ENCODE results near the gene GATA5. TPM values are rescaled to one million over a fixed set of nuclear protein-coding genes. Genes with fewer than 3 reads are reported as not detected.

GATA5 gene
- total RNA-seq, 1 donor from 2014 or later: not detected

GRCh38 chr20:62519826-62520225 lies 44.0 kb upstream of the GATA5 start:
- TF ChIP-seq, protein P1, sequence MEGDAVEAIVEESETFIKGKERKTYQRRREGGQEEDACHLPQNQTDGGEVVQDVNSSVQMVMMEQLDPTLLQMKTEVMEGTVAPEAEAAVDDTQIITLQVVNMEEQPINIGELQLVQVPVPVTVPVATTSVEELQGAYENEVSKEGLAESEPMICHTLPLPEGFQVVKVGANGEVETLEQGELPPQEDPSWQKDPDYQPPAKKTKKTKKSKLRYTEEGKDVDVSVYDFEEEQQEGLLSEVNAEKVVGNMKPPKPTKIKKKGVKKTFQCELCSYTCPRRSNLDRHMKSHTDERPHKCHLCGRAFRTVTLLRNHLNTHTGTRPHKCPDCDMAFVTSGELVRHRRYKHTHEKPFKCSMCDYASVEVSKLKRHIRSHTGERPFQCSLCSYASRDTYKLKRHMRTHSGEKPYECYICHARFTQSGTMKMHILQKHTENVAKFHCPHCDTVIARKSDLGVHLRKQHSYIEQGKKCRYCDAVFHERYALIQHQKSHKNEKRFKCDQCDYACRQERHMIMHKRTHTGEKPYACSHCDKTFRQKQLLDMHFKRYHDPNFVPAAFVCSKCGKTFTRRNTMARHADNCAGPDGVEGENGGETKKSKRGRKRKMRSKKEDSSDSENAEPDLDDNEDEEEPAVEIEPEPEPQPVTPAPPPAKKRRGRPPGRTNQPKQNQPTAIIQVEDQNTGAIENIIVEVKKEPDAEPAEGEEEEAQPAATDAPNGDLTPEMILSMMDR (IDR thresholded peaks at IDR 0.05): no peak
- Histone ChIP-seq H3K36me3 (no peaks in the 10 kb centered on the region), H3K9me3 (no peaks in the 10 kb centered on the region), H3K27me3 (no peaks in the 10 kb centered on the region), H3K4me1 (no peaks in the 10 kb centered on the region), H3K4me3 (no peak overlapping the region), H3K27ac (no peak overlapping the region)
- intact Hi-C loops (cut with DNase I): no loop called here
- DNase-seq (ENCODE audit: low spot score in 2 of 2): no peak

DNA sequence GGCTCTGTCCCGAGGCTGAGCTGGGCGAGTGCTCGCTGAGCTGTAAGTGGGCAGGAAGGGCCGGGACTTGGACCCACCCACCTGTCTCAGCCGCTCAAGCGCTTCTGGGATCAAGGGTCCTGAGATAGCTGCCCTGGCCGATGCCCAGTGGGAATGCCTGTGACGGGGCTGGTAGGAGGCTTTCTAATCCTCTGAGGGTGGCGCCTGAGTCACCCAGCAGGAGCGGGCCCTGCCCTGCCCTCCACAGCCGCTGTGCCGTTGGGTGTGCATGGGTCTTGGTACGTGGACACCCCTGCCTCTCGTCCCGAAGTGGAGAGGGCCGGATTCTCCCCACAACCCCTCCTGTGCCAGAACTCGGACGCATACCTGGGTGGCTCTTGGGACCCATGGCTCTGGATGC lies 43.1 kb upstream of the GATA5 start:
- no peaks in the 10 kb centered on the region for H3K9me3 ChIP-seq
- H3K4me1 ChIP-seq: no peaks in the 10 kb centered on the region
- TF ChIP-seq, protein P1 (IDR thresholded peaks at IDR 0.05): no peak
- H3K27me3 ChIP-seq: no peaks in the 10 kb centered on the region
- no peak overlapping the region for H3K4me3 ChIP-seq
- intact Hi-C loops (cut with DNase I): no loop called here
- no peak overlapping the region for H3K27ac ChIP-seq
- DNase-seq (ENCODE audit: low spot score in 2 of 2): no peak
- H3K36me3 ChIP-seq: no peaks in the 10 kb centered on the region

- intact Hi-C loops (cut with DNase I): no loop called here
- TF ChIP-seq, protein P1 (IDR thresholded peaks at IDR 0.05): no peak
Measured at GRCh38 chr20:62517901-62518610, 42.3 kb upstream of the GATA5 start.

DNA sequence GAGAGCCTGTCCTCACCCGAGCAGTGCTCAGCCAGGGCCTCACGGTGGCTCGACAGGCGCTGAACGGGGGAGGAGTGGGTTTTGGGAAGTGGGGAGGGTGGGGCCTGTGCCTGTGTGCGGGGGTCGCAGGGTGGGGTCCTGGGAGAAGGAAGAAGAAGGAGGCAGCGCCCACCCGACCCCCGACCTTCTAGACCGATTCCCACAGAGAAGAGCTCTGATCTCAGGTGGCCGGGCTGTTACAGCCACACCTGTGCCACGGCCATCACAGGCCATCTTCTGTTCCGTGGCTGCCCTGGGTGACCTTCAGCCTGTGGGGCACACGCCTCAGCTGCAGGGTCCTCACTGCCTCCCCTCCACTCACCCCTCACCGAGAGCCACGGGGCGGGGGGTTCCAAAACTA lies 41.4 kb upstream of the GATA5 start:
- Histone ChIP-seq H3K4me3 (no peak overlapping the region), H3K9me3 (no peaks in the 10 kb centered on the region), H3K4me1 (no peaks in the 10 kb centered on the region), H3K36me3 (no peaks in the 10 kb centered on the region), H3K27me3 (no peaks in the 10 kb centered on the region), H3K27ac (no peak overlapping the region)
- intact Hi-C loops (cut with DNase I): no loop called here
- DNase-seq (ENCODE audit: low spot score in 2 of 2): no peak
- TF ChIP-seq, protein P1 (IDR thresholded peaks at IDR 0.05): no peak

More at GRCh38 chr20:62517901-62518610, 42.3 kb upstream of the GATA5 start:
- Histone ChIP-seq H3K4me1 (no peaks in the 10 kb centered on the region), H3K27me3 (no peaks in the 10 kb centered on the region), H3K27ac (no peak overlapping the region), H3K36me3 (no peaks in the 10 kb centered on the region), H3K9me3 (no peaks in the 10 kb centered on the region), H3K4me3 (no peak overlapping the region)
- DNase-seq (ENCODE audit: low spot score in 2 of 2): no peak

DNA sequence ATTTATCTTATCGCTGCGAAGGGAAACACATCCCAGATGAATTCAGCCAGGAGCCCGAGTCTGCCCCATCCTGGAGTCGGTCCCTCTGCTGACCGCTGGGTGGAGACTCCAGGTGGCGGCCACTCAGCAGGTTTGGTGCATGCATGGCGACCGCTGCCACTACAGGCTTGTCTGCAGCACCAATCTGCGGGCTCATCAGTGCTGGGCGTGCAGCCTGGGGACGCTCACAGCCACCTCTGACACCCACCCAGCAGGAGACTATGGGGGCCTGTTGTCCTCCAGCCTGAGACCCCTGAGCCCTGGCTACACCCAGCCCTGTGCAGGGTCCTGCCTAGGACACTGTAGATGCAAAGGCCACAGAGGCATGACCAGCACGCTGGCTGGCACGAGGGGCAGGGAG lies 40.5 kb upstream of the GATA5 start:
- DNase-seq (ENCODE audit: low spot score in 2 of 2): no peak
- Histone ChIP-seq H3K27me3 (no peaks in the 10 kb centered on the region), H3K9me3 (no peaks in the 10 kb centered on the region), H3K36me3 (no peaks in the 10 kb centered on the region), H3K27ac (no peak overlapping the region), H3K4me3 (no peak overlapping the region), H3K4me1 (no peaks in the 10 kb centered on the region)
- TF ChIP-seq, protein P1 (IDR thresholded peaks at IDR 0.05): no peak
- intact Hi-C loops (cut with DNase I): no loop called here

Measured in ascending aorta (tissue), 2 donors.